PC-9 (cell line): ENCODE results near the gene TACC3. TPM values are rescaled to one million over a fixed set of nuclear protein-coding genes. Genes with fewer than 3 reads are reported as not detected.

ENCODE experiments used
- BruUV-seq: library from RNA; stranded (reverse); fragments of 400-500 nt; replicated peaks from 2 replicates; lab custom pipeline; 2021; lab: Mats Ljungman, UMichigan
- CTCF ChIA-PET: fragments of 300-600 bp; sonication (Branson Sonifier 250); formaldehyde crosslinking; loops from one replicate; lab custom pipeline; 2022; ENCODE audit warnings: antibody characterized with exemption; lab: Charles Lee
- POLR2A ChIA-PET: fragments of 300-600 bp; sonication (Branson Sonifier 250); formaldehyde crosslinking; loops from one replicate; lab custom pipeline; 2022; ENCODE audit warnings: antibody characterized with exemption; ENCODE audit not compliant: unreplicated experiment; lab: Charles Lee
- DNase-seq, 2 experiments: peaks; one replicate each; pipeline versions ENCODE4 v3.0.0 to v3.0.0-alpha.2; 2015 to 2022; ENCODE audit warnings: mixed read lengths in 1 of 2
- H2AFZ ChIP-seq: fragments of 200-600 bp; sonication (generic); 2 replicates; pipeline ENCODE4 v1.8.1; 2017; ENCODE audit warnings: antibody characterized with exemption
- H3F3A ChIP-seq: fragments of 200-600 bp; sonication (generic); 2 replicates; pipeline ENCODE4 v1.8.1; 2017; ENCODE audit warnings: antibody characterized with exemption, mild to moderate bottlenecking, low read depth; ENCODE audit not compliant: insufficient read depth
- H3K27ac ChIP-seq: fragments of 200-600 bp; sonication (generic); 2 replicates; pipeline ENCODE4 v1.6.1; 2016; ENCODE audit warnings: mixed run types
- H3K27me3 ChIP-seq: fragments of 200-600 bp; sonication (generic); 2 replicates; pipeline ENCODE4 v1.6.1; 2016; ENCODE audit warnings: low read depth, mixed run types; ENCODE audit not compliant: insufficient read depth
- H3K36me3 ChIP-seq: fragments of 200-600 bp; sonication (generic); 2 replicates; pipeline ENCODE4 v1.6.1; 2016; ENCODE audit warnings: low read depth, mixed run types
- H3K4me1 ChIP-seq: fragments of 200-600 bp; sonication (generic); replicated peaks from 2 replicates; pipeline ENCODE4 v1.6.1; 2016; ENCODE audit warnings: mixed run types; ENCODE audit not compliant: insufficient read depth
- H3K4me2 ChIP-seq: fragments of 200-600 bp; sonication (generic); 2 replicates; pipeline ENCODE4 v1.6.1; 2017; ENCODE audit warnings: mixed run types
- H3K4me3 ChIP-seq: fragments of 200-600 bp; sonication (generic); 2 replicates; pipeline ENCODE4 v1.6.1; 2016; ENCODE audit warnings: mixed run types
- H3K79me2 ChIP-seq: fragments of 200-600 bp; sonication (generic); 2 replicates; pipeline ENCODE4 v1.6.1; 2017; ENCODE audit warnings: low read depth, mixed run types
- H3K9me2 ChIP-seq: fragments of 200-600 bp; sonication (generic); 2 replicates; pipeline ENCODE4 v1.8.1; 2017; ENCODE audit warnings: mild to moderate bottlenecking; ENCODE audit not compliant: insufficient read depth
- H3K9me3 ChIP-seq: fragments of 200-600 bp; sonication (generic); 2 replicates; pipeline ENCODE4 v1.8.1; 2016; ENCODE audit warnings: low read depth; ENCODE audit not compliant: insufficient read depth
- H4K20me1 ChIP-seq: fragments of 200-600 bp; sonication (generic); 2 replicates; pipeline ENCODE4 v1.8.1; 2017; ENCODE audit not compliant: insufficient read depth
- EZH2 ChIP-seq: fragments of 200-600 bp; sonication (generic); IDR thresholded peaks from 2 replicates; pipeline ENCODE4 v1.8.0; 2017; ENCODE audit warnings: antibody characterized with exemption, low read depth
- intact Hi-C: fragments of 100-400 bp; cut with micrococcal nuclease; formaldehyde crosslinking; loops from one replicate; pipeline ENCODE4 v1.10.0; 2022; ENCODE audit not compliant: unreplicated experiment
- total RNA-seq: library from RNA; stranded (reverse); gene quantifications from 2 replicates; pipeline ENCODE4 v1.2.3, GENCODE V29; 2021
- TF ChIP-seq, protein P1 (sequence below): fragments of 200-600 bp; sonication (generic); conservative IDR thresholded peaks from 2 replicates; pipeline ENCODE4 v1.6.1; 2017; ENCODE audit warnings: mixed run types, antibody characterized with exemption, mild to moderate bottlenecking, moderate library complexity

The TACC3 gene
- total RNA-seq, 1 experiment from 2014 or later = 134 TPM

- no peak overlapping the region for H3K4me3 ChIP-seq
- H2AFZ ChIP-seq = no peak overlapping the region
- no peaks in the 10 kb centered on the region for H3K36me3 ChIP-seq
- no peak overlapping the region for H3K27ac ChIP-seq
- no peaks in the 10 kb centered on the region for H3K27me3 ChIP-seq
- H3K9me2 ChIP-seq = no peaks in the 10 kb centered on the region
- CTCF ChIA-PET = no interaction called here
- BruUV-seq = no TSS peak
- peak; percentile 55 to 66 for DNase-seq
- intact Hi-C loops = no loop called here
- TF ChIP-seq, protein P1, sequence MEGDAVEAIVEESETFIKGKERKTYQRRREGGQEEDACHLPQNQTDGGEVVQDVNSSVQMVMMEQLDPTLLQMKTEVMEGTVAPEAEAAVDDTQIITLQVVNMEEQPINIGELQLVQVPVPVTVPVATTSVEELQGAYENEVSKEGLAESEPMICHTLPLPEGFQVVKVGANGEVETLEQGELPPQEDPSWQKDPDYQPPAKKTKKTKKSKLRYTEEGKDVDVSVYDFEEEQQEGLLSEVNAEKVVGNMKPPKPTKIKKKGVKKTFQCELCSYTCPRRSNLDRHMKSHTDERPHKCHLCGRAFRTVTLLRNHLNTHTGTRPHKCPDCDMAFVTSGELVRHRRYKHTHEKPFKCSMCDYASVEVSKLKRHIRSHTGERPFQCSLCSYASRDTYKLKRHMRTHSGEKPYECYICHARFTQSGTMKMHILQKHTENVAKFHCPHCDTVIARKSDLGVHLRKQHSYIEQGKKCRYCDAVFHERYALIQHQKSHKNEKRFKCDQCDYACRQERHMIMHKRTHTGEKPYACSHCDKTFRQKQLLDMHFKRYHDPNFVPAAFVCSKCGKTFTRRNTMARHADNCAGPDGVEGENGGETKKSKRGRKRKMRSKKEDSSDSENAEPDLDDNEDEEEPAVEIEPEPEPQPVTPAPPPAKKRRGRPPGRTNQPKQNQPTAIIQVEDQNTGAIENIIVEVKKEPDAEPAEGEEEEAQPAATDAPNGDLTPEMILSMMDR = no peak
- TF ChIP-seq EZH2 = no peak
- no peaks in the 10 kb centered on the region for H3K79me2 ChIP-seq
- H3K4me1 ChIP-seq = peaks cover 24% of the 10 kb centered on the region
- POLR2A ChIA-PET = no interaction called here
- H4K20me1 ChIP-seq = no peaks in the 10 kb centered on the region
- H3K9me3 ChIP-seq = no peaks in the 10 kb centered on the region
- H3K4me2 ChIP-seq = peak overlapping the region; percentile 18; the same call in 1 of the 2 replicates
- peaks cover 8% of the 10 kb centered on the region; the same call in 1 of the 2 replicates for H3F3A ChIP-seq
Measured at GRCh38 chr4:1783970-1784369, 62.6 kb downstream of the TACC3 start.

DNA sequence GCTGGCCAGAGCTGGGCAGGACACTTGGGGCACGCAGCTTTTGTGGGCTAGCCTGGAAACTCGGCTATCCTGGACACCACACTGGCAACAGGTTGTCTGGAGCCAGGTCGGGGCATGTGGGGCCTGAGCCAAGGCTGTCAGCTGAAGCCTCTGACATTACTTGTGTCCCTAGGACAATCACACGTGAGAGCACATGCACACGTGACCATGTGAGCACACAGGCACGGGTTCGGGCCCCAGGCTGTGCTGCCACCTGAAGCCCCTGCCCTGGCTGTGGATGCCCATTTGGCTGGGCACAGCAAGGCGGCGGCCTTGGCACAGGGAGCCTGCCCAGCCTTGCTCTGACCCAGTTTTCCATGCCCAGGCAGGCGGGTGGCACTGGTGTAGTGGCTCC lies 63.1 kb downstream of the TACC3 start:
- Histone ChIP-seq H3F3A (peaks cover 7% of the 10 kb centered on the region; the same call in 1 of the 2 replicates), H4K20me1 (no peaks in the 10 kb centered on the region), H3K27me3 (no peaks in the 10 kb centered on the region), H3K4me2 (peak overlapping the region; percentile 18; the same call in 1 of the 2 replicates), H3K36me3 (no peaks in the 10 kb centered on the region), H3K9me3 (no peaks in the 10 kb centered on the region), H3K9me2 (no peaks in the 10 kb centered on the region), H3K79me2 (no peaks in the 10 kb centered on the region), H3K4me3 (no peak overlapping the region), H3K27ac (no peak overlapping the region), H2AFZ (no peak overlapping the region), H3K4me1 (peaks cover 19% of the 10 kb centered on the region)
- ChIA-PET CTCF (no interaction called here), POLR2A (no interaction called here)
- intact Hi-C loops = no loop called here
- no peak for DNase-seq
- TF ChIP-seq, protein P1 = no peak
- TF ChIP-seq EZH2 = no peak
- BruUV-seq = no TSS peak

- Histone ChIP-seq H3K9me2 (no peaks in the 10 kb centered on the region), H3K79me2 (no peaks in the 10 kb centered on the region), H3K36me3 (no peaks in the 10 kb centered on the region), H3K4me3 (no peak overlapping the region), H3K4me2 (no peak overlapping the region), H3F3A (0 out of 2 replicates have a peak, but pooled peaks cover 5% of the 10 kb centered on the region), H3K9me3 (no peaks in the 10 kb centered on the region), H3K27me3 (no peaks in the 10 kb centered on the region), H4K20me1 (no peaks in the 10 kb centered on the region), H3K4me1 (peaks cover 14% of the 10 kb centered on the region), H2AFZ (no peak overlapping the region), H3K27ac (no peak overlapping the region)
- ChIA-PET CTCF (no interaction called here), POLR2A (interaction anchor here (0.5 kb wide), 1 partner anchor 9 kb away, joined by 3 read pairs; no protein-coding TSS in a partner anchor)
- no peak for DNase-seq
- no peak for TF ChIP-seq EZH2
- TF ChIP-seq, protein P1 = no peak
- intact Hi-C loops = no loop called here
- BruUV-seq = no TSS peak
Measured at GRCh38 chr4:1784789-1785591, 63.7 kb downstream of the TACC3 start.
